Measurements from ENCODE around the gene TMEM191B. TPM values are rescaled to one million over a fixed set of nuclear protein-coding genes. Genes with fewer than 3 reads are reported as not detected.
"Not testable (repeated sequence)": the region's sequence is repeated elsewhere in the genome, so short reads cannot be mapped to it uniquely, and the experiment has no call there.

TMEM191B gene
- total RNA-seq, 1 donor from 2014 or later, result 1.8 TPM

DNA sequence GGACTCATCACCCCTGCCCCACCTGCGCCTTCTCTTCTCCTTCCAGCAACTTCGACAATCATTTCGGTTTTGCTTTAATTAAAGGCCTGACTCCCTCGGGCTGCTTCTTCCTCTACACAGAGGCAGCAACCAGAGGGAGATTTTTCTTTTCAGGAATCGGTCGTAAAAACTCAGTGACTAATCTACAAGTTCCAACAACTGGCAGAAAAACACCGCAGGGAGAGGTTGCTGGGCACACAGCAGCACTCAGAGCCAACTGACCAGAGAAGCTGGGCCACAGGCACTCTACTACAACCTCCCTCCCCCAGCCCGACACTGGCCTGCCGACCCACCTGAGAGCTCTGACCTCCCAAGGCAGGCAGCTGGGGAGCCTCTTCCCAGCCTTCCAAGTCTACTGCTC is 48.1 kb downstream of the TMEM191B start:
- not testable (repeated sequence) for H3K9me3 Mint-ChIP-seq; H3K4me3 Mint-ChIP-seq; H3K36me3 Mint-ChIP-seq; H3K4me1 Mint-ChIP-seq; H3K27me3 Mint-ChIP-seq (ENCODE audit: low read depth); DNase-seq (ENCODE audit: low spot score in 2 of 2, unreplicated experiment in 2 of 2); H3K27ac Mint-ChIP-seq

DNA sequence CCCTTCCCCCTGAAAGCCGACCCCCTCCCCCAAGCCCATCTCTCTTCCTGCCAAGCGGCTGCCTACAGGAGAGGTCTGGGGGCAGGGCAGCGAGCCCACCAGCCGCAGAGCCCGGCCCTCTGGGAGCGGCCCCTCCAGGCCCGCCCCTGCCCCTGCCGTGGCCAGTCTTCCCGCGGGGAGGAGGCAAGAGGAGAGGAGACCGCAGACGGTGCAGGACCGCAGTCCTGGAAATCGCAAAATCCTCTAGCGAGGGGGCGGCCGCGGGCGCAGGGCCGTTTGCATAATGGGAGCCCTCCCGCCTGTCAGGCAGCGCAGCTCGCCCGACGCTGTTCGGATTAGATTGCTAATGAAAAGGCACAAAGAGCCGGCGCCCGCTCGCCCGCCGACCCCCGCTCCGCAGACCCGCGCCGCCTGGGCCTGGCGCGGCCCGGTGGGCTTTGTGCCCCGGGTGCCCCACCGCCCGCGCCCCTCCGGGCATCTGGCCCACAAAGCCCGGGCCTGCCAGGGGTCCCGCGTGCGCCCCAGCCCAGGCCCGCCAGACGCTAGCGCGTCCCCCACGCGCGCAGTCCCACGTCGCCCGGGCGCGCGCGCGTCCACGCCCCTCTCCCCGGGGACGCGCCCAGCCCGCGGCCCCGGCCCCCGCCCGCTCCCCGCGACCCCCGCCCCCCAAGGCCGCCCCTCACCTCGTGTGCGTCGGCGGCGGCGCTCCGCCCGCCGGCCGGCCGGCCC is 49.7 kb downstream of the TMEM191B start:
- not testable (repeated sequence) for DNase-seq (ENCODE audit: low spot score in 2 of 2, unreplicated experiment in 2 of 2); H3K36me3 Mint-ChIP-seq; H3K27ac Mint-ChIP-seq; H3K9me3 Mint-ChIP-seq; H3K27me3 Mint-ChIP-seq (ENCODE audit: low read depth); H3K4me1 Mint-ChIP-seq; H3K4me3 Mint-ChIP-seq

- not testable (repeated sequence) for H3K4me3 Mint-ChIP-seq, H3K4me1 Mint-ChIP-seq, H3K36me3 Mint-ChIP-seq
These were observed 50.2 kb downstream of the TMEM191B start for GRCh38 chr22:18577847-18578246.

More at GRCh38 chr22:18577847-18578246, 50.2 kb downstream of the TMEM191B start:
- not testable (repeated sequence) for H3K9me3 Mint-ChIP-seq; DNase-seq (ENCODE audit: low spot score in 2 of 2, unreplicated experiment in 2 of 2); H3K27ac Mint-ChIP-seq; H3K27me3 Mint-ChIP-seq (ENCODE audit: low read depth)

Other genes starting within 250 kb of the TMEM191B start
- gene GGTLC3, start 9.6 kb upstream of the TMEM191B start, total RNA-seq, result not detected in 3 replicates
- 0.36 to 0.60 TPM (median 0.58 TPM) in 3 replicates for gene RIMBP3, start 84.1 kb downstream of the TMEM191B start, total RNA-seq